Panc1 (cell line): ENCODE data around the gene DNM3. TPM values are rescaled to one million over a fixed set of nuclear protein-coding genes. Genes with fewer than 3 reads are reported as not detected.

Experiments used
- ATAC-seq: fragments of 200-7000 bp; cut with Tn5 transposase; 2 replicates; pipeline ENCODE4 v1.9.1; 2020; ENCODE audit warnings: mild to moderate bottlenecking, moderate library complexity
- BruUV-seq: library from RNA; stranded (reverse); fragments of 400-500 nt; replicated peaks from 2 replicates; lab custom pipeline; 2021; lab: Mats Ljungman, UMichigan
- CTCF ChIA-PET: fragments of 300-600 bp; sonication (Branson Sonifier 250); formaldehyde crosslinking; loops from one replicate; lab custom pipeline; 2022; ENCODE audit warnings: antibody characterized with exemption; lab: Charles Lee
- POLR2A ChIA-PET: fragments of 300-600 bp; sonication (Branson Sonifier 250); formaldehyde crosslinking; loops from one replicate; lab custom pipeline; 2022; ENCODE audit warnings: antibody characterized with exemption; lab: Charles Lee
- DNase-seq: peaks from one replicate; pipeline ENCODE4 v3.0.0-alpha.2; 2010; ENCODE audit warnings: low read depth, low spot score
- H3K27ac ChIP-seq: 2 replicates; pipeline ENCODE4 v1.5.1; 2011; ENCODE audit warnings: mild to moderate bottlenecking, low read length, inconsistent platforms
- H3K27me3 ChIP-seq: fragments of 200-500 bp; sonication (Bioruptor generic); 2 replicates; pipeline ENCODE4 v1.6.0; 2014; ENCODE audit warnings: low read length, inconsistent platforms; ENCODE audit not compliant: control insufficient read depth, insufficient read depth
- H3K36me3 ChIP-seq: fragments of 200-500 bp; sonication (Bioruptor generic); 2 replicates; pipeline ENCODE4 v1.5.1; 2014; ENCODE audit warnings: inconsistent platforms, mild to moderate bottlenecking, low read length, moderate library complexity; ENCODE audit not compliant: control insufficient read depth, insufficient read depth
- H3K4me1 ChIP-seq: 2 replicates; pipeline ENCODE4 v1.5.1; 2011; ENCODE audit warnings: inconsistent platforms, mild to moderate bottlenecking, low read length, moderate library complexity; ENCODE audit not compliant: control insufficient read depth, insufficient read depth
- H3K4me3 ChIP-seq, 2 experiments: 2 replicates each; pipeline ENCODE4 v1.5.1; 2011 to 2012; ENCODE audit warnings: low read depth in 2 of 2, low read length in 2 of 2, mild to moderate bottlenecking in 2 of 2, inconsistent platforms in 1 of 2, moderate library complexity in 1 of 2
- H3K9me3 ChIP-seq: fragments of 200-500 bp; sonication (Bioruptor generic); 2 replicates; pipeline ENCODE4 v1.5.1; 2014; ENCODE audit warnings: low read depth, mild to moderate bottlenecking, inconsistent platforms, low read length, moderate library complexity; ENCODE audit not compliant: control insufficient read depth, insufficient read depth
- POLR2AphosphoS5 ChIP-seq: IDR thresholded peaks from 2 replicates; pipeline ENCODE4 v1.6.1; 2012; ENCODE audit warnings: mild to moderate bottlenecking, low read depth, low read length, moderate library complexity
- SIN3A ChIP-seq: IDR thresholded peaks from 2 replicates; pipeline ENCODE4 v1.6.1; 2012; ENCODE audit warnings: low read depth, mild to moderate bottlenecking, low read length, moderate library complexity, borderline replicate concordance; ENCODE audit not compliant: insufficient read depth
- TCF7L2 ChIP-seq: IDR thresholded peaks from 2 replicates; pipeline ENCODE4 v1.6.1; 2011; ENCODE audit warnings: mild to moderate bottlenecking, low read depth, low read length, inconsistent platforms
- in situ Hi-C: cut with HindIII; loops from 2 replicates; pipeline ENCODE4 v1.10.0; 2016; ENCODE audit warnings: low sequenced_read_pairs, low pct_unique_long_range_greater_than_20kb
- intact Hi-C: fragments of 100-400 bp; cut with micrococcal nuclease; formaldehyde crosslinking; loops from one replicate; pipeline ENCODE4 v1.10.0; 2022; ENCODE audit not compliant: unreplicated experiment
- total RNA-seq: library from RNA; stranded (reverse); gene quantifications from one replicate; pipeline ENCODE4 v1.2.1, GENCODE V29; 2021; ENCODE audit not compliant: unreplicated experiment
- TF ChIP-seq, protein P1 (sequence below): fragments of 450-650 bp; IDR thresholded peaks from 2 replicates; pipeline ENCODE4 v1.5.1; 2017; ENCODE audit warnings: mild to moderate bottlenecking
- TF ChIP-seq, protein P2 (sequence below), 2 experiments: IDR thresholded peaks; 2 replicates each; pipeline ENCODE4 v1.6.1; 2011 to 2012; ENCODE audit warnings: low read depth in 2 of 2, control low read depth in 1 of 2, low read length in 1 of 2, mild to moderate bottlenecking in 1 of 2, moderate library complexity in 1 of 2; ENCODE audit not compliant: insufficient read depth in 1 of 2

DNM3 gene
- total RNA-seq, 1 experiment from 2014 or later = 0.46 TPM

GRCh38 chr1:171884475-171884874 lies 43.2 kb downstream of the DNM3 start:
- ATAC-seq = no peak
- H3K27me3 ChIP-seq = no peaks in the 10 kb centered on the region
- 0 out of 2 replicates have a peak, but pooled peaks cover 4% of the 10 kb centered on the region for H3K9me3 ChIP-seq
- BruUV-seq = no TSS peak
- no peak for TF ChIP-seq TCF7L2
- intact Hi-C loops = no loop called here
- POLR2A ChIA-PET = no interaction called here
- H3K4me3 ChIP-seq = no peak overlapping the region
- H3K36me3 ChIP-seq = no peaks in the 10 kb centered on the region
- no peak for DNase-seq
- CTCF ChIA-PET = no interaction called here
- H3K4me1 ChIP-seq = no peaks in the 10 kb centered on the region
- in situ Hi-C loops = no loop called here
- H3K27ac ChIP-seq = no peak overlapping the region

DNA sequence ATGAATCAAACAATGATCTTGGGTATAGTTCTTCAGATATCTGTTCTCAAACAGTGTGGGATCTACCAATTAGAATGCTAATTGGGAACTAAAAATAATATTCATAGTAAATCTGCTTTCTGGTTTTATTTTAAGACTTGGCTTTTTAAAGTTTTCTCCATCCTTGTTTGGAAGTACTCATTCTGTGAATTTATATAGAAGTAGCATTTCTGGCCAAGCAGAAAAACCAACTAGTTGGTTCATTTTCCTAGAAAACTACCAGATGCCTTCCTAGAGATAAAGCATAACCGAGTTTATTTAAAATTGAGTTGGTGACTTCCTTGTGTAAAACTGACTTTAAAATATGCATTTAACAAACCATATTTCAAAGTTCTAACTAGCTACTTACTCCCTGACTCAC lies 48.8 kb downstream of the DNM3 start:
- no peak overlapping the region for H3K4me3 ChIP-seq
- intact Hi-C loops = no loop called here
- TF ChIP-seq, protein P1, sequence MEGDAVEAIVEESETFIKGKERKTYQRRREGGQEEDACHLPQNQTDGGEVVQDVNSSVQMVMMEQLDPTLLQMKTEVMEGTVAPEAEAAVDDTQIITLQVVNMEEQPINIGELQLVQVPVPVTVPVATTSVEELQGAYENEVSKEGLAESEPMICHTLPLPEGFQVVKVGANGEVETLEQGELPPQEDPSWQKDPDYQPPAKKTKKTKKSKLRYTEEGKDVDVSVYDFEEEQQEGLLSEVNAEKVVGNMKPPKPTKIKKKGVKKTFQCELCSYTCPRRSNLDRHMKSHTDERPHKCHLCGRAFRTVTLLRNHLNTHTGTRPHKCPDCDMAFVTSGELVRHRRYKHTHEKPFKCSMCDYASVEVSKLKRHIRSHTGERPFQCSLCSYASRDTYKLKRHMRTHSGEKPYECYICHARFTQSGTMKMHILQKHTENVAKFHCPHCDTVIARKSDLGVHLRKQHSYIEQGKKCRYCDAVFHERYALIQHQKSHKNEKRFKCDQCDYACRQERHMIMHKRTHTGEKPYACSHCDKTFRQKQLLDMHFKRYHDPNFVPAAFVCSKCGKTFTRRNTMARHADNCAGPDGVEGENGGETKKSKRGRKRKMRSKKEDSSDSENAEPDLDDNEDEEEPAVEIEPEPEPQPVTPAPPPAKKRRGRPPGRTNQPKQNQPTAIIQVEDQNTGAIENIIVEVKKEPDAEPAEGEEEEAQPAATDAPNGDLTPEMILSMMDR = no peak
- no peak for TF ChIP-seq TCF7L2
- no peak for ATAC-seq
- no peaks in the 10 kb centered on the region for H3K27me3 ChIP-seq
- no peak for DNase-seq
- H3K27ac ChIP-seq = no peak overlapping the region
- H3K36me3 ChIP-seq = no peaks in the 10 kb centered on the region
- H3K4me1 ChIP-seq = no peaks in the 10 kb centered on the region
- no TSS peak for BruUV-seq
- in situ Hi-C loops = no loop called here
- ChIA-PET CTCF (no interaction called here), POLR2A (no interaction called here)
- H3K9me3 ChIP-seq = 0 out of 2 replicates have a peak, but pooled peaks cover 4% of the 10 kb centered on the region

DNA sequence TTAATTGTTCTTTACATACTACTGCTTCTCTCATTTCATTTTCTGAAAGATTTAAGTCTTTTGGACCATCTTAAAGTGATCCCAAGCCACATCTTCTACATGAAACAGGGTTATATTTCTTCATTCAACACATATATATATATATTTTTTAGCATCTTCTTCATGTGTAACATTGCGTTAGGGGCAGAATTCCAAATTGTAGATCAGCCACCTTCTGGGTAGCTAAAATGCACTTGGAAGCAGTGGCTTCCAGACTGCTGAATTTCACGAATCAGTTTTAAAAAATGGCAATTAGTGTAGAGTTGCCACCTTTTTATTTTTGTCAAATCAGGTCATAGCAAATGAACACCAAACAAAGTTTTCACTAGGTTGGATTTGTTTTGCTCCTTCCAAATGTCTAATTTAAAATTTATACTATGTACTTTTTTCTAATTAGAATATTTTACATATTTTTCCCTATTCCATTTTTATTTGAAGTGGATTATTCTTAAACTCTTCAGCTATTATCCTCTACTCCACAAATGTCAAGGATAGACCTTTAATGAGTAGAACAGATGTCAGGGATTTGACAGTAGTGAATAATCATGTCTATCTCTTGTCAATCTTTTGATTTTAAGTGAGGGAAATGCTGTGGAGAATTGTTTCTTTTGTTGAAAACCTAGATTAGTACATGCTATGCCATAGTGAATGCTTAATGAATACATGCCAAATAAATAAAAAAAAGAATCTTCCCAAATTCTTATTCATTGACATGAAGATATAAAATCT lies 55.8 kb downstream of the DNM3 start:
- ATAC-seq (no peak), DNase-seq (no peak)
- Histone ChIP-seq H3K36me3 (no peaks in the 10 kb centered on the region), H3K4me1 (no peaks in the 10 kb centered on the region), H3K4me3 (no peak overlapping the region), H3K27ac (no peak overlapping the region), H3K27me3 (no peaks in the 10 kb centered on the region), H3K9me3 (no peaks in the 10 kb centered on the region)
- ChIA-PET CTCF (no interaction called here), POLR2A (no interaction called here)
- in situ Hi-C loops (no loop called here), intact Hi-C loops (no loop called here)
- no TSS peak for BruUV-seq
- no peak for TF ChIP-seq SIN3A
- TF ChIP-seq POLR2AphosphoS5 = no peak
- TF ChIP-seq, protein P1 = no peak
- TF ChIP-seq TCF7L2 = no peak
- TF ChIP-seq, protein P2, sequence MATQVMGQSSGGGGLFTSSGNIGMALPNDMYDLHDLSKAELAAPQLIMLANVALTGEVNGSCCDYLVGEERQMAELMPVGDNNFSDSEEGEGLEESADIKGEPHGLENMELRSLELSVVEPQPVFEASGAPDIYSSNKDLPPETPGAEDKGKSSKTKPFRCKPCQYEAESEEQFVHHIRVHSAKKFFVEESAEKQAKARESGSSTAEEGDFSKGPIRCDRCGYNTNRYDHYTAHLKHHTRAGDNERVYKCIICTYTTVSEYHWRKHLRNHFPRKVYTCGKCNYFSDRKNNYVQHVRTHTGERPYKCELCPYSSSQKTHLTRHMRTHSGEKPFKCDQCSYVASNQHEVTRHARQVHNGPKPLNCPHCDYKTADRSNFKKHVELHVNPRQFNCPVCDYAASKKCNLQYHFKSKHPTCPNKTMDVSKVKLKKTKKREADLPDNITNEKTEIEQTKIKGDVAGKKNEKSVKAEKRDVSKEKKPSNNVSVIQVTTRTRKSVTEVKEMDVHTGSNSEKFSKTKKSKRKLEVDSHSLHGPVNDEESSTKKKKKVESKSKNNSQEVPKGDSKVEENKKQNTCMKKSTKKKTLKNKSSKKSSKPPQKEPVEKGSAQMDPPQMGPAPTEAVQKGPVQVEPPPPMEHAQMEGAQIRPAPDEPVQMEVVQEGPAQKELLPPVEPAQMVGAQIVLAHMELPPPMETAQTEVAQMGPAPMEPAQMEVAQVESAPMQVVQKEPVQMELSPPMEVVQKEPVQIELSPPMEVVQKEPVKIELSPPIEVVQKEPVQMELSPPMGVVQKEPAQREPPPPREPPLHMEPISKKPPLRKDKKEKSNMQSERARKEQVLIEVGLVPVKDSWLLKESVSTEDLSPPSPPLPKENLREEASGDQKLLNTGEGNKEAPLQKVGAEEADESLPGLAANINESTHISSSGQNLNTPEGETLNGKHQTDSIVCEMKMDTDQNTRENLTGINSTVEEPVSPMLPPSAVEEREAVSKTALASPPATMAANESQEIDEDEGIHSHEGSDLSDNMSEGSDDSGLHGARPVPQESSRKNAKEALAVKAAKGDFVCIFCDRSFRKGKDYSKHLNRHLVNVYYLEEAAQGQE (IDR thresholded peaks at IDR 0.05; ENCODE audit: insufficient read depth in 1 of 2, low read depth in 2 of 2, low read length in 1 of 2) = no peak
